NCI-H1930 (cell line): Measurements from ENCODE around the gene LOXHD1.
A peak's percentile ranks its signal among the peaks of the same experiment; 100 is the strongest.

Source experiments
- DNase-seq, 2 experiments: peaks; one replicate each; lab custom pipeline; 2025; lab: John Stamatoyannopoulos, UW

Gene LOXHD1

GRCh38 chr18:46546111-46546640 is 110.8 kb downstream of the LOXHD1 start:
- no peak for DNase-seq

GRCh38 chr18:46542545-46542944 is 114.5 kb downstream of the LOXHD1 start:
- no peak for DNase-seq

GRCh38 chr18:46541626-46542189 is 115.3 kb downstream of the LOXHD1 start:
- no peak for DNase-seq

GRCh38 chr18:46538376-46538775 is 118.6 kb downstream of the LOXHD1 start:
- no peak for DNase-seq

GRCh38 chr18:46536215-46536874 is 120.7 kb downstream of the LOXHD1 start:
- DNase-seq, result no peak

GRCh38 chr18:46531482-46531881 is 125.5 kb downstream of the LOXHD1 start:
- DNase-seq, result no peak

DNA sequence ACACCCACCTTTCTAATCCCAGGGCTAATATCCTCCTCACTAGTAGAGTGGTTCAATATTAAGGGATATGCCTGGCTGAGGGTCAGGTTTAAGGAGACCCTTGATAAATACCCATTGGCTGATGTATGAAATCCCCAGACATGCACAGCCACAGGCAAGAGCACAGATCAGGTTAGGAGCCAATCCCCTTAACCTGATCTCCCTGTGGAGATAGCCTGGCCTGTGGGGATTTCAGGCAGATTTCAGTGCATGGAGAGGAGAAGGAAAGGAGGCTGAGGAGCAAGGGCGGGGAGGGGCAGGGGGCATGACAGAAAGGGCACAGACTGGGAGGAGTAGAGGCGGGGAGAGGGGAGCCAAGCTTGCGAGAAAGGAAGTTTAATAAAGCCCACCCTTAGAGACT is 129.0 kb downstream of the LOXHD1 start:
- no peak for DNase-seq

DNA sequence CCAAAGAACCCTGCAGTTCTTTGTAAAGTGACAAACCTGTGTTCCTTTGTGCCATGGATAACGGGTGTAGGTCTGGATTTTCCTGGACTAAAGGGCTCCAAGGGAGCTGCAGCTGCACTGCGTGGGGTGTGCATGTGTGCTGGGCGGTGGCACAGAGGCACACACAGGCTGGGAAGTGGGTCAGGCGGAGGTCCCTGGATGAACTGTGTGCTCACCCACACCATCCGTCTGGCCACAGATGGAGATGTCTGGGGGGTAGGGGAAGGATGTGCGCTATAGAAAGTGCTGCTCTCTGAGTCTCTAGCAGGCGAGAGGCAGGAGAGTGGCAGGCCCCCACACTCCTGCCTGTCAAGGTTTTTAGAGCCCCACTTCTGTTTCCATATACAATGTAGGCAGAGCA is 137.2 kb downstream of the LOXHD1 start:
- no peak for DNase-seq

- no peak for DNase-seq
Observed at GRCh38 chr18:46518438-46518837, 138.6 kb downstream of the LOXHD1 start.

DNA sequence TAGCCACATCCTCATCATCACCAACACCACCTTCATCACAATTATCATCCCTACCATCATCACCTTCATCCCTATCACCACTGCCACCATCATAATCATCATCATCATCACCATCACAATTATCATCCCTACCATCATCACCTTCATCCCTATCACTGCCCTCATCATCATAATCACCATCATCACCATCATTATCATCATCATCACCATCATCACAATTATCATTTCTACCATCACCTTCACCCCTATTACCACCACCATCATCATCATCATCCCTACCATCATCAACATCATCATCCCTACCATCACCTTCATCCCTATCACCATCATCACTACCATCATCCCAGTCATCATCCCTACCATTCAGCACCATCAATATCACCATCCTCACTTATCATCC is 140.5 kb downstream of the LOXHD1 start:
- DNase-seq, result no peak

GRCh38 chr18:46510386-46510785 is 146.6 kb downstream of the LOXHD1 start:
- no peak for DNase-seq

DNA sequence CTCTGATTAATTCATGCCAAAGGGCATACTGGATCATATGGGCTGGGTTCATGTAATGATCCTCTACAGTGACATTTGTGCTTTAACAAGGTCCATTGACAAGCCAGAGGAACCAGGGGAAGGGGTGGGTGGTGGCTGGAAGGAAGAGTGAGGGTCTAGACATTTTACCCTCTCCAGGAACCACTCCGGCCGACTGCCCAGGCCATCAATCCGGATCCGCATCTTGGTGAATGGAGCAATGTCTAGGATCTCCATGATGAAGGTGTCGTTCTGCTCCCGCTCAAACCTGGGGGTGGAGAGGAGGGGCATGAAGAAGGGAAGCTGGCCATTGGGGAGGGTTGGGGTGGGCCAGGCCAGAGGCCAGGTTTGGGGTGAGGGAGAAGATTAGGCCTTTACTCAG is 147.5 kb downstream of the LOXHD1 start:
- DNase-seq, result no peak

GRCh38 chr18:46506974-46507586 is 149.9 kb downstream of the LOXHD1 start:
- no peak for DNase-seq

- DNase-seq, result no peak
Observed at GRCh38 chr18:46502444-46502843, 154.6 kb downstream of the LOXHD1 start.

DNA sequence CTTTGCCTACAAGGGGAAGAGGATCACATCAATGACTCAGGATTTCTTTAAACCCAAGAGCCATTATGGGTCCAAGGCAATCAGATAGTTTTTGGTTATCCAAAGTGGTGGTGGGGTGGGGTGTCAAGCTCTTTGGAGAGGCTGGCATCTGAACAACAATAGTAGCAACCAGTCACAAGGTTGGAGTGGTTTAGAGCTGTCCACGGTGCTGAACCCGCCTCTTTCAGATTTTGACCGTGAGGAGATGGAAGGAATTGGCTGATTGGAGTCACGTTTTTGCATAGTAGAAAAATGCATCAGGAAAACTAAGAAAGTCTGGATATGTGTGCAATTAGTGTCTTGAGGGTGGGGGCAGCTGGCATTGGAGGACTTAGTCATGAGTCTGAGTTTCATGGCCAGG is 159.9 kb downstream of the LOXHD1 start:
- no peak for DNase-seq

DNA sequence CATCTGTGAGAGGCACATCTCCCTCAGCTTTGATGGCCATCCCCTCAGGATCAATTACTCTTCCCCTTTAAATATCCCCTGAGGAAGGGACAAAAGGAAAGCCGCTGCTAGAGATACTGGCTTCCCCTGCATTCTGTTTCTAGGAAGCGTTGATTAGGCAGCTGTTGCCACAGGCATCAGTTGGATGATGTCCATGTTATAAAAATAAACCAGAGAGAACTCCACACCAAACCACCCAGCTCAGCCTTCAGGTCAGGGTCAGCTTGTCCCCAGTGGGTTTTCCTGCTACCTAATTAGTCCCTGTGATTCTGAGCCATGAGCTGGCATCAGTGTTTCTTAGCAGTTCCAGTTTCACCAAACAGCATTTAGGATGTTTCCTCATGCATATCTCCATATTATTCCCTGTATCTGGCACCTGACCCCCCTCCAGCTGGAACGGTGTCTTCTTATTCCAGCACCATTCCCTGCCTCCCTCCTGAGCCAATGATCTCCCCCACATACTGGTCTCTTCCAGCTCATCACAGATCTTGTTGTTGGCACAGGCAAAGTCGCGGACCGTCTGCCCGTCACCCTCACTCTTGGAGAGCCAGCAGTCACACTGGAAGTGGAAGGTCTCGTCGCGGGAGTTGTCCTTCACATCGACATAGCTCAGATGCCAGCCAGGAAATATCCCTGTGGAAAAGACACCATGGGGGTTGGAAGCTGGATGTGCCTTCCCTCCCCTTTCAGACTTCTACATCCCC is 168.4 kb downstream of the LOXHD1 start:
- no peak for DNase-seq

- DNase-seq, result no peak
Observed at GRCh38 chr18:46485675-46486194, 171.3 kb downstream of the LOXHD1 start.

DNA sequence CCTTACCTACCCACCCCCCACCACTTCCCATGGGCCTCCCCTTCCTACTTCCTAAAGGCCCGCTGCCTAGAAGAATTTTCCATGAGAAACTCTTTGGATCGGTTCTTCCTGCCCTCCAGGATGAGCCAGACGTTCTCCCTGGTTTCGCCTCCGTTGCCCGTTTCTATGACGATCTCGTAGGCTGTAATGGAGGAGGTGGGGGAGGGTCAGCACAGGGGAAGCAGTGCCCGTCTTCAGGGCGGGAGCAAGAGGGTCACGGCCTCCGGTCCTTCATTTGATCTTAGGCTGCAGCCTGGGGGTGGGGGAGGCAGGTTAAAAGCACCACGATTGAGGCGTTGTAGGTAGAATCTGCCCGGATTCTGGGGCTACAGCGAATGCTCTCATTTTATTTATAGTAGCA is 172.0 kb downstream of the LOXHD1 start:
- no peak for DNase-seq

- DNase-seq, result no peak
Observed at GRCh38 chr18:46482831-46483230, 174.2 kb downstream of the LOXHD1 start.

- no peak for DNase-seq
Observed at GRCh38 chr18:46481847-46482245, 175.2 kb downstream of the LOXHD1 start.

DNA sequence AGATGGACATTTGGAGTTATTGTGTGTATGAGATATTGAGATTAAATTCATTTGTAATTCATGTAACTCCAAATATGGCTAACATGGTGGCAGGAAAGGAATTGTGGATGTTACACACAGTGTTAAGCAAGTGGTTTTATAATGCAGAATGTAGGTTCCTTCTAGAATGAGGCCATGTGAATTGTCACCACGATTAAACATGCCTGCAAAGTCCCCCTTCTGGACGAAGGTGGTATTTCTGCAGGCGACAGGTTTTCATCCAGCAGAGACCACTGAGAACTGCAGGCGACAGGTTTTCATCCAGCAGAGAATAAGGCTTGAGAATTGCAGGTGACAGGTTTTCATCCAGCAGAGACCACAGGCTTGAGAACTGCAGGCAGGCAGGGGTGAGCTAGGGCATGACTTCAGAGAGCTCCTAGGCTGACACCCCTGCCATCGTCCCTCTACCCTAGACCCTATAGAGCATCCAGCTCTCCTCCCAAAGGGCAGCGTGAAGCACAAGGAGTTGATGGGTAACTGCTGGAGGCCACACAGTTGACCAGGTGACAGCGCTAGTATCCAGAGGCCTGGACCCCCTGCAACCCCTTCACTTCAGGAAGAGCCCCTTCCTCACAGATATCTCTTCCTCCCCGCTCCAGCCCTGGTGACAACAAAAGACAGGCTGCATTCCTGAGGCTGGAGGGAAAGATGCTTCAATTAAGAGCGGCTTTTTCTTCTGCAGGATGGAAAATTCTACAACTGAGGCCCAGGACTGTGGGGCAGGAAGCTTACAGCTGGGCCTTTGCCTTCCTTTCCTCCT is 175.8 kb downstream of the LOXHD1 start:
- DNase-seq, result peak in 1 of 2 experiments; percentile 27

GRCh38 chr18:46480226-46480625 is 176.8 kb downstream of the LOXHD1 start:
- no peak for DNase-seq
